SK-N-MC (cell line): Measurements from ENCODE around the gene CCDC78.

Experiments used
- EZH2 ChIP-seq: fragments of 200-600 bp; sonication (generic); IDR thresholded peaks from one replicate; pipeline ENCODE4 v1.6.1; 2017; ENCODE audit warnings: antibody characterized with exemption
- FOXP2 ChIP-seq: optimal IDR thresholded peaks from 2 replicates; pipeline ENCODE3; 2011; ENCODE audit warnings: mild to moderate bottlenecking, moderate library complexity; ENCODE audit not compliant: insufficient read depth; ENCODE audit errors: extremely low read length, control extremely low read depth
- POLR2AphosphoS5 ChIP-seq: IDR thresholded peaks from 2 replicates; pipeline ENCODE4 v1.6.1; 2012; ENCODE audit warnings: mild to moderate bottlenecking, low read depth, low read length, borderline replicate concordance

- no peak for TF ChIP-seq EZH2
- TF ChIP-seq POLR2AphosphoS5: no peak
- no peak for TF ChIP-seq FOXP2
These were observed 10.1 kb downstream of the CCDC78 start for GRCh38 chr16:716200-716568.
